WTC11 (cell line): ENCODE data around the gene TMEM62. TPM values are rescaled to one million over a fixed set of nuclear protein-coding genes. Genes with fewer than 3 reads are reported as not detected.

Experiments
- ATAC-seq: fragments of 200-7000 bp; cut with Tn5 transposase; 2 replicates; pipeline ENCODE4 v1.10.0; 2021; ENCODE audit warnings: mild to moderate bottlenecking, moderate library complexity
- CTCF ChIA-PET: fragments of 300-600 bp; sonication (Branson Sonifier 250); formaldehyde crosslinking; loops from one replicate; lab custom pipeline; 2021; ENCODE audit warnings: antibody characterized with exemption; lab: Charles Lee
- POLR2A ChIA-PET: fragments of 350-600 bp; sonication (Branson Sonifier 250); formaldehyde crosslinking; loops from one replicate; lab custom pipeline; 2021; ENCODE audit warnings: antibody characterized with exemption; lab: Charles Lee
- DNase-seq: peaks from one replicate; pipeline ENCODE4 v3.0.0; 2021; ENCODE audit warnings: low spot score
- H3K27ac Mint-ChIP-seq: 2 replicates; pipeline ENCODE4 v1.8.0; 2021; ENCODE audit warnings: mixed read lengths
- H3K27me3 Mint-ChIP-seq: 2 replicates; pipeline ENCODE4 v1.8.0; 2021; ENCODE audit warnings: low read depth, mild to moderate bottlenecking, moderate library complexity, mixed read lengths
- H3K36me3 Mint-ChIP-seq: 2 replicates; pipeline ENCODE4 v1.8.0; 2021; ENCODE audit warnings: mixed read lengths
- H3K4me1 Mint-ChIP-seq: 2 replicates; pipeline ENCODE4 v1.8.0; 2022; ENCODE audit warnings: mixed read lengths
- H3K4me3 Mint-ChIP-seq: 2 replicates; pipeline ENCODE4 v1.8.0; 2021; ENCODE audit warnings: mild to moderate bottlenecking, moderate library complexity, mixed read lengths
- H3K9me3 Mint-ChIP-seq: 2 replicates; pipeline ENCODE4 v1.8.0; 2021; ENCODE audit warnings: mixed read lengths
- ARID4B ChIP-seq: sonication (generic); formaldehyde crosslinking; IDR thresholded peaks from 2 replicates; pipeline ENCODE4 v1.8.0; 2023; ENCODE audit warnings: missing genetic modification reagents, mild to moderate bottlenecking, borderline replicate concordance
- CBFB ChIP-seq: sonication (generic); formaldehyde crosslinking; IDR thresholded peaks from 2 replicates; pipeline ENCODE4 v1.8.1; 2022; ENCODE audit warnings: mild to moderate bottlenecking, low read depth, missing genetic modification reagents
- CDX4 ChIP-seq: fragments of 250-450 bp; sonication (Bioruptor Pico); IDR thresholded peaks from 2 replicates; pipeline ENCODE4 v1.9.0; 2021; ENCODE audit warnings: moderate library complexity, mild to moderate bottlenecking, inconsistent platforms, borderline replicate concordance
- CREB1 ChIP-seq: sonication (generic); formaldehyde crosslinking; IDR thresholded peaks from 2 replicates; pipeline ENCODE4 v1.8.0; 2023; ENCODE audit warnings: mild to moderate bottlenecking, missing genetic modification reagents
- EMX1 ChIP-seq: fragments of 250-450 bp; sonication (Bioruptor Pico); IDR thresholded peaks from 2 replicates; pipeline ENCODE4 v1.8.0; 2021; ENCODE audit warnings: mild to moderate bottlenecking
- FOXJ3 ChIP-seq: sonication (generic); formaldehyde crosslinking; IDR thresholded peaks from 2 replicates; pipeline ENCODE4 v1.9.0; 2021; ENCODE audit warnings: missing genetic modification reagents, mild to moderate bottlenecking, borderline replicate concordance
- FOXP1 ChIP-seq: sonication (generic); formaldehyde crosslinking; IDR thresholded peaks from 2 replicates; pipeline ENCODE4 v1.8.0; 2022; ENCODE audit warnings: missing genetic modification reagents, mild to moderate bottlenecking, moderate library complexity, borderline replicate concordance
- FOXP4 ChIP-seq: sonication (generic); formaldehyde crosslinking; IDR thresholded peaks from 2 replicates; pipeline ENCODE4 v1.8.0; 2022; ENCODE audit warnings: mild to moderate bottlenecking, missing genetic modification reagents
- GTF2I ChIP-seq: fragments of 250-450 bp; sonication (Bioruptor Pico); conservative IDR thresholded peaks from 2 replicates; pipeline ENCODE4 v1.4.0; 2021; ENCODE audit warnings: mild to moderate bottlenecking
- IRF2 ChIP-seq: sonication (generic); formaldehyde crosslinking; IDR thresholded peaks from 2 replicates; pipeline ENCODE4 v1.8.0; 2022; ENCODE audit warnings: low read depth, missing genetic modification reagents, borderline replicate concordance
- JAZF1 ChIP-seq: fragments of 250-450 bp; sonication (Bioruptor Pico); IDR thresholded peaks from 2 replicates; pipeline ENCODE4 v1.9.0; 2021; ENCODE audit warnings: moderate library complexity, mild to moderate bottlenecking, inconsistent platforms
- PRRX2 ChIP-seq: fragments of 250-450 bp; sonication (Bioruptor Pico); IDR thresholded peaks from 2 replicates; pipeline ENCODE4 v1.8.0; 2021; ENCODE audit warnings: mild to moderate bottlenecking
- RORB ChIP-seq: fragments of 250-450 bp; sonication (Bioruptor Pico); IDR thresholded peaks from 2 replicates; pipeline ENCODE4 v1.9.0; 2021; ENCODE audit warnings: mild to moderate bottlenecking
- SP1 ChIP-seq: sonication (generic); formaldehyde crosslinking; conservative IDR thresholded peaks from 2 replicates; pipeline ENCODE4 v1.8.1; 2022; ENCODE audit warnings: missing genetic modification reagents
- STAT6 ChIP-seq: sonication (generic); formaldehyde crosslinking; conservative IDR thresholded peaks from 2 replicates; pipeline ENCODE4 v1.8.1; 2023; ENCODE audit warnings: mild to moderate bottlenecking, low read depth, missing genetic modification reagents, moderate library complexity
- TEAD4 ChIP-seq: sonication (generic); formaldehyde crosslinking; IDR thresholded peaks from 2 replicates; pipeline ENCODE4 v1.8.0; 2022; ENCODE audit warnings: mild to moderate bottlenecking, missing genetic modification reagents
- ZNF121 ChIP-seq: sonication (generic); formaldehyde crosslinking; IDR thresholded peaks from 2 replicates; pipeline ENCODE4 v1.8.0; 2023; ENCODE audit warnings: missing genetic modification reagents
- total RNA-seq: library from RNA; stranded (reverse); gene quantifications from 3 replicates; pipeline ENCODE4 v1.2.3, GENCODE V29; 2021

The TMEM62 gene
- total RNA-seq, 1 experiment from 2014 or later: 5.6 TPM

- ChIA-PET POLR2A (no interaction called here), CTCF (no interaction called here)
- ATAC-seq (no peak), DNase-seq (no peak)
- Mint-ChIP-seq H3K36me3 (peaks cover 29% of the 10 kb centered on the region), H3K4me1 (peaks cover 8% of the 10 kb centered on the region), H3K9me3 (no peaks in the 10 kb centered on the region), H3K27me3 (no peaks in the 10 kb centered on the region), H3K27ac (peak overlapping the region; percentile 37; the same call in 1 of the 2 replicates), H3K4me3 (no peak overlapping the region)
- TF ChIP-seq ZNF121 (CRISPR knock-in tag) (no peak), IRF2 (CRISPR knock-in tag) (no peak), FOXJ3 (CRISPR knock-in tag) (no peak), ARID4B (no peak), FOXP4 (CRISPR knock-in tag) (no peak), RORB (CRISPR knock-in tag) (no peak), CBFB (CRISPR knock-in tag) (no peak), SP1 (no peak), CDX4 (no peak), FOXP1 (no peak), CREB1 (CRISPR knock-in tag) (no peak)
Measured at GRCh38 chr15:43086551-43086950, 46.8 kb upstream of the TMEM62 start.

- Mint-ChIP-seq H3K9me3 (no peaks in the 10 kb centered on the region), H3K27me3 (no peaks in the 10 kb centered on the region), H3K4me3 (no peak overlapping the region), H3K36me3 (peaks cover 4% of the 10 kb centered on the region), H3K27ac (no peak overlapping the region), H3K4me1 (peaks cover under 1% of the 10 kb centered on the region)
- DNase-seq (no peak), ATAC-seq (no peak)
- POLR2A ChIA-PET: interaction anchor here (0.9 kb wide), 1 partner anchor 10 kb away, joined by 5 read pairs; no protein-coding TSS in a partner anchor
- CTCF ChIA-PET: interaction anchor here (0.6 to 0.9 kb wide), 2 partner anchors 23 to 114 kb away, joined by 3 to 4 read pairs; no protein-coding TSS in a partner anchor
- TF ChIP-seq GTF2I: no peak
- TF ChIP-seq JAZF1 (CRISPR knock-in tag): no peak
- no peak for TF ChIP-seq PRRX2
- no peak for TF ChIP-seq EMX1 (CRISPR knock-in tag)
- TF ChIP-seq CREB1 (CRISPR knock-in tag): no peak
- no peak for TF ChIP-seq TEAD4 (CRISPR knock-in tag)
- peak; percentile 86 for TF ChIP-seq ZNF121 (CRISPR knock-in tag)
- no peak for TF ChIP-seq STAT6 (CRISPR knock-in tag)
Measured at GRCh38 chr15:43091859-43092258, 41.5 kb upstream of the TMEM62 start.
